A673 (cell line): ENCODE data around the gene ARL4C.

ENCODE experiments used
- CTCF ChIP-seq: fragments of 300-800, 200-600 bp; sonication (generic); conservative IDR thresholded peaks from 2 replicates; pipeline ENCODE4 v1.5.1; 2017; ENCODE audit warnings: low read depth, mild to moderate bottlenecking, antibody characterized with exemption, low read length, moderate library complexity, mixed read lengths
- EZH2 ChIP-seq: fragments of 200-600 bp; sonication (generic); IDR thresholded peaks from 2 replicates; pipeline ENCODE4 v1.6.1; 2017; ENCODE audit warnings: borderline replicate concordance, low read depth, mild to moderate bottlenecking, mixed read lengths, antibody characterized with exemption, low read length; ENCODE audit not compliant: poor library complexity, severe bottlenecking

DNA sequence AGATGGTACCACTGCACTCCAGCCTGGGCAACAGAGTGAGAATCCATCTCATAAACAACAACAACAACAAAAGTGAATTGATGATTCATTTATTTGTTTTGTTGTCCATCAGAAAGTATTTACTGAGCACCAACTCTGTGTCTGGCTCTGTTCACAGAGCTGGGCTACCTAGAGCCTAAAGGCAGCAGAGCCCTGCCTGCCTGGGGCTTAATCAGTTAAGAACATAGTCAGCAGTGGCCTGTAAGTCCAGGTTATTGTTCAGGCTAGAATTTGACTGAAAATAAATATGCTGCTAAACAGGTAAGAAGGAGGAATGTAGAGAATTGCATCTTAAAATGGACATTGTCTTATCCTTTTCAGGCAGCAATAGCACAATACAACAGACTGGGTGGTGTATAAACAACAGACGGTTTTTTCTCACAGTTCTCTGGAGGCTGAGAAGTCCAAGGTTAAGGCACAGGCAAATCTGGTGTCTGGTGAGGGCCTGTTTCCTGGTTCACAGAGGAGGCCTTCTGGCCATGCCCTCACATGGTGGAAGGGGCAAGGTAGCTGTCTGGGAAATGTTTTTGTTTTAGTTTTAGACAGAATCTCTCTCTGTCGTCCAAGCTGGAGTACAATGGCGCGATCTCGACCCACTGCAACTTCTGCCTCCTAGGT lies 22.2 kb upstream of the ARL4C start:
- TF ChIP-seq CTCF (no peak), EZH2 (no peak)
